HCEC 1CT (cell line): ENCODE data around the gene ACBD6.

ENCODE experiments used
- DNase-seq: peaks from one replicate; pipeline ENCODE4 v3.0.0-alpha.2; 2017

The ACBD6 gene

GRCh38 chr1:180266275-180267210 is 235.8 kb downstream of the ACBD6 start:
- DNase-seq, result no peak

DNA sequence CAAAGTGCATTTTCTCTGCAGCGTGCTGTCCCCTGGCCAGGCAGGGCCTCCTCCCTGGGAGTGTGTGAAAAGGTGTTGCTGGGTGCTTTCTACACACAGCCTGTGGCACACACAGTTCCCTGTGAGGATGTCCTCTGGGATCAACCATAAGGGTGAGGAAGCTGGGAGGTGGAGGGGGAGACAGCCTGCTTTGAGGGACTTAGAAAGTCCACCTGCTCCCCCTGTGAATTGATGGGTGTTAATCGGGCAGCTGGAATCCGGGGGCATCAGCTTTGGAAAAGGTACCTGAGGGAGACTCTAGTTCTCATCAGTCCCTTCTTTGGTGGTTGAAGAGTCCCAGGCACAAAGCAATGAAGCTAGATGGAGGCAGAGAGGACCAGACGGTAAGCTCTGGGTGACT is 236.5 kb downstream of the ACBD6 start:
- no peak for DNase-seq

DNA sequence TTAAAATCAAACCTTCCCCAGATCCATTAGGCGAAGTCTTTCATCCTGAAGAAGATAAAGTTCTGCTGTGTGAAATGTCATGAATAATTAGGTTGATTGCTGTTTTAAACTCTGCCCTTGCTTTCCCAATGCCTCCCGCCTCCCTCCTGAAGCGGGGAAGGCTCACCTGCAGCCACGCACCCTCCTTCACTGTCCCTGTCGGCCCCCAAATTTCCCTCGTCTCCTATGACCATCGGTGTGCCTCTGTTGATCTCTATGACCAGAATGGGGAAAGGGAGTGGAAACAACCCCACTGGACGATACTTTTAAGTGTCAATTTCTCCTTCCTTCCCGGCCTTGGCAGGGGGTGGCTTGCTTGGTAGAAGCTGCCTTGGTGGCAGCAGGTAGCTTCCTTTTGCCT is 237.2 kb downstream of the ACBD6 start:
- no peak for DNase-seq

DNA sequence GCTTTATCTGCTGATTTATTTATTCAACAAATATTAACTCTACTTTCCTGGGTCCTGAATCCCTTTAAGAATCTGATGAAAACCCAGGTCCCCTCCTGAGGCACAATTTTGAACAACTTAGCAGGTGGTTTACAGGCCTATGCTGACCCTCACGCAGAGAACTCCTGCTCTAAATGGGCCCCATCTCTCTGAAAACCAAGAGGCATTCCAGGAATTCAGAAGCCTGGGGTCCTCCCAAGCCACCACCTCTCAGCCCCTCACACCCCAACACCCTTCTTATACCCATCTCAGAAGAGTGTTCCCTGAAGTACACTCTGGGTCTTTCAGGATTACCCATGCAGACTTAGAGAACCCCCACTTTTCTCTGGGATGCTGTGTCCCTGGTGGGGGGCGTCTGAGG is 237.8 kb downstream of the ACBD6 start:
- DNase-seq, result no peak

DNA sequence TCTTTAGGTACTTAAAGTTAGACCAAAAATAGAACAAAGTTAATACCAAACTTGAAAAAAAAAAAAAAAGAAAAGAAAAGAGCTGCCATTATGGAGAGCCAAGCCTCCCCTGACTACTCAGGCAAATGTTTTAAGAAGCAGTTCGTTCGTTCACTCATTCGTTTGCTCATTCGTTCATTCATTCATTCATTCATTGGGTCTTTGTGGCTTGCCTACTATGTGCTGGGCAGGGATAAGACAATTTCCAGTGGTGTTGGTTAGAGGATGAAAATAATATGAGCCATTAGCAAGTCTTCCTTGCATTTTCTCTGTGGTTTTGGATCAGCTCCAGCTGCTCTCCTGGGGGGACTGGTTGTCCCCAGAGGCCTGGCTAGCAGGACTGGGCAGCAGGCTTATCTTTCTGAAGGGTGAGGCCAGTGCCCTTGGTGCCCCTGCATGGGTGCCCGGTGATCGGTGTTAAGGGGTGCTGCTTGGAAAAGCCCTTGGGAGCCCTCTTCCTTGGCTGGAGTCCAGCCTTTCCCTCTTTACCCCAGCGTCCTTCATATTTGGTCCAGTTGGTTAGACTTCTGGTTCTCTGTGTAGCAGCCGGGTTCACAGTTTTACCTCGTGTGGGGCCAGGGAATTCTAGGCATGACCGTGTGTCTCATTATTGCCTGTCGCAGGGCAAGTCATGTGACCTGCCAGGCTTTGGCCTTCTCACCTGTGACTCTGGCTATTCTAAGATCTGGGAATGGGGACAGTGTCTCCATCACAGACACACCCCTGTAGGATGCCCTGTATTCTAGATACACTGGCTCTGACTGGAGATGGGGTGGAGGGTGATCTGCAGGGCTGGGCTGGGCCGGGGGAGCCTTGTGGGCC is 239.5 kb downstream of the ACBD6 start:
- no peak for DNase-seq

- no peak for DNase-seq
Observed at GRCh38 chr1:180261524-180262155, 240.7 kb downstream of the ACBD6 start.

DNA sequence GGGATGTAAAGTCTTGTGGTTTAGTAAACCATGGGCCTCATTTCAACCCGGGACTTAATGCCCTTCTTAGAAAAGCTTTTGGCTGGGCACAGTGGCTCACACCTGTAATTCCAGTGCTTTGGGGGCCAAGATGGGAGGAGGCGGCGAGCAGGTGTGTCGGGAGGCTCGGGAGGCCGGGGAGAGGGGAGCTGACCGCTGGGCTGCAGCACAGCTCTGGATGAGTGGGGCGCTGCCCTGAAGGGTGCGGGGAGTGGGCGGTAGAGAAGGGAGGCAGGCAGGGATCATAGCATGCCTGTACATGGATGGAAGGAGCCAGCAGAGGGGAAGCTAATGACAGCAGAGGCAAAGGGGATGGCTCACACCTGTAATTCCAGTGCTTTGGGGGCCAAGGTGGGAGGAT is 241.3 kb downstream of the ACBD6 start:
- DNase-seq, result no peak

DNA sequence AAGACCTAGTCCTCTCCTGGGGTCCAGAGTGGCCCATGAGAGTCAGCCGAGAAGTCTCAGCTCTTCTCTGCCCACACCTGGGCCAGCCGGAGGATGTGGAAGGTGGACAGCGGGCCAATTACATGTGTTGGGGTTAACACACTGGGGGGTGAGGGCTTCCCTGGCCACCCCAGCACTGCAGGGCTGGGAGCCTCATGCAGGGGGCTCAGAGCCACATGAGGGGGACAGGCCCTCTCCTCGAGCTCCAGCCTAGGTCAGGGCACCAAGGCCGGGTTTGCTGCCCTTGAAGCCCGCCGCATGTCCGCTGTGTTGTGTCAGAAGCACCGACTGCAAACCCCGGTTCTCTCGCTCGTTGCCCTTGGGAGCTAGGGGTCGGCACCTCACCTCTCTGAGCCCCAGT is 241.8 kb downstream of the ACBD6 start:
- no peak for DNase-seq

DNA sequence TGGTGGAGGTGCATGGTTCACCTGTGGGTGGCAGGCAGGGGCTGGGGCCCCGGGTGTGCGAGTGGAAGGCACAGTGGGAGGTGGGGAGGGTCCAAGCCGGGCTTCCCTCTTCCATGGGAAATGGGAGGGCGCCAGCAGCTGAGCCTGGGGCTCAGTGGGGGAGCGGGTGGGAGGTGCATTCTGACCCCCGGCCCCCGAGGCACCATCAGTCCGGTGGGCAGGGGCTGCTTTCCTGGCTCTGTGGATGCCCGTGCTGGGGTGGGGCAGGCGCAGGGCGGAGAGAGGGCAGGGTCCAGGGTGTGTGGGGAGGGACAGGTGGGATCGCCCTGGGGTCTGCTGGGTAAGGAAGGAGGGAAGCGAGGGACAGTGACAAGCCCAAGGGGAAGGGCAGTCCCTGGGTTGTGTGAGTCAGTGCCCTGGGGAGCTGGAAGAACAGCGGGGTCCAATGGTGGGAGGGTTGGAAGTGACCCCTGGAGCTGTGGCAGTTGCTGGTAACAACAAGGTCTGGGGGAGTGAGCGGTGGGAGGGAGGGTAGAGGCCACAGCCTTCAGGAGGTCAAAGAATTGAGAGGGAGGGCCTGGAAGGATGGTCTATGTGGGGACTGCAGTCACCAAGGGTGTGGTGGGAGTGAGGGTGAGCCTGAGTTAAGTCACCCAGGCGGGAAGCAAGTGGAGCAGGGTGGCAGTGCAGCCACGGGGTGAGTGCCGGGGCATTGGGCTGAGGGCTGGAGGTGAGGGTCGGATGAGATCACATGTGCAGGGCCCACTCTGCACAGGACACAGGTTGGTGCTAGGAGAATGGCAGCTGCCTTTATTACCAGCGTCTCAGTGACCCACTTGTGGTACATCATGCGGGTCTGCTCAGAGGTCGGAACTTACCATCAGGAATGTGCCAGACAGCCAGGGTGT is 242.7 kb downstream of the ACBD6 start:
- DNase-seq, result no peak

DNA sequence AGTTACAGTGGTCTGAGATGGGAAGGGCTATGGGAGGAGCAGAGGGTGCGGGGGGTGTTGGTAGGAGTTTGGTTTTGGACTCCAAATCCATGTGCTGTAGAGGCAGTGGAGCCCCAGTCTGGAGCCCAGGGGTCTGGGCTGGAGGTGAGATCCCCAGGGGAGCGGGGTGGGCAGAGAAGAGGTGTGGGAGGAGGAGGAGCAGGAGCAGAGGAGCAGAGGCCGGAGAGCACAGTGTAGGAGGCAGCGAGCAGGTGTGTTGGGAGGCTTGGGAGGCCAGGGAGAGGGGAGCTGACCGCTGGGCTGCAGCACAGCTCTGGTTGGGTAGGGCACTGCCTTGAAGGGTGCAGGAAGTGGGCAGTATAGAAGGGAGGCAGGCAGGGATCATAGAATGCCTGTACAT is 243.4 kb downstream of the ACBD6 start:
- no peak for DNase-seq

- DNase-seq, result no peak
Observed at GRCh38 chr1:180258290-180258689, 244.1 kb downstream of the ACBD6 start.

- no peak for DNase-seq
Observed at GRCh38 chr1:180257486-180257885, 244.9 kb downstream of the ACBD6 start.

DNA sequence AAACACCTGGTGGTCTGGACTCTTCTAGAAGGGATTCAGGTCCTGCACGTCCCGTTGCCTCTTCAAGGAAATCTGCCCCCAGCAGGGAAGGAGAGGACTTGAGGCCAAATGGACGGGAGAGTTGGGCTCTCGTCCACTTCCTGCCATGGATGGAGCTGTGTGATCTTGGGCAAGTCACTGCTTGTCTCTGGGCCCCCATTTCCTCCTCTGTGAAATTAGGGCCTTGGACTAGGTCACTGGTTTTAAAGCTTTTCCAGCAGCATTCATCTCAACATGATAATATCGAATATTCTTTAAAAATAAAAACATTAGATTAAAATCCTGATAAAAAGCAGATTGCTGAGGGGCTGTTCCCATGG is 245.4 kb downstream of the ACBD6 start:
- DNase-seq, result no peak

GRCh38 chr1:180256341-180257027 is 245.9 kb downstream of the ACBD6 start:
- no peak for DNase-seq

DNA sequence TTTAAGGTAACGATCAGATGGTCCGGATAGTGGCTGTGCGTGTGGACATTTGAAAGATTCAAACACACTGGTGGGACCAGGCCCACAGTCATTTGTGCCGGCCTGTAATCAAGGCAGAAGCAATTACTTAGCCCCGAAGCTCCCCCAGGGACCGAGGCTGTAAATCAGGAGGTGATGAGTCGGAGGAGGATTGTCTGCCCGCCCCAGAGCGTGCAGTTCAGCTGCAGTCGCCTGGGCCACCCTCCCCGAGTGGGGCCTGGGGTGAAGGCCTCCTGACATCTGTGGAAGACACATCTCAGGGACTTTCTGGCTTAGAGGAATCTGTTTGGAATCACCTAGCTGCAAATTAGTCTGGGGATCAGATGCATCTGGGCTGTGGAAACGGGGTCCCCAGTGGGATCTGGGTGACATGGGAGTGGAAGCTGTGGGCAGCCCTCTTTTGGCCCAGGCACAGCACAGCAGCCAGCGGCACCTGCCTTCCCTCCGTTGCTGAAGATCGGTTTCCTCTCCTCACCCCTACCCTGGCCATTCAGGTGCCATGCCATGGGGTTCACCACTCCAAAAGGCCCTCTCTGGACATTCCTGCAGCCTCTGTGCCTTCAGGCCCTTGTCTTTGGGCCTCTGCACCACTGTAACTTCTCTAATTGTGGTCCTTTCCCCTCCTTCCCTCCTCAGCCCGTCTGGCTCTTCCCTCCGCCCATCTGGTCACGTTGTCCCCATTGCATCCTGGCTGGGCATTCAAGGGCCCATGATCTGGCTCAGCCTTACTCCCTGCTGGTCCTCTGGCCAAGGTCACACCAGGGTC is 246.6 kb downstream of the ACBD6 start:
- no peak for DNase-seq

DNA sequence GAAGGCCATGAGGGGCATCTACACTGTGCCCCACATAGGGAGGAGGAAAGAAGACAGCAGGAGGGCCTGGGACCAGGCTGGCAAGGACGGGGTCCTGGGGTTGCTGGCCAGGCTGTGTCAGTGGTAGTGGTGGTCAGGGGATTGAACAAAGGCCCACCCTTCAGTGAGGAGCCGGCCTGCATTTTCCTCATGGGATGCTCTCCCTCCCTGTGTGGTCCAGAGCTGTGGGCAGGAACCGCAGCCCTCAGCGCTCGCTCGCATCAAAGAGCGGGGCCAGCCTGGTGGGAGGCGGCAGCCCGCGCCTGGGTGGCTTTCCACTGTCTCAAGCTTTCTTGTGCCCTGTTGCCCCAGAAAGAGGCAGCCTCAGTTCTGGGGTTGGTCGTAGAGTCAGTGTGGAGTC is 247.5 kb downstream of the ACBD6 start:
- DNase-seq, result no peak

GRCh38 chr1:180254496-180254819 is 247.9 kb downstream of the ACBD6 start:
- DNase-seq, result no peak

GRCh38 chr1:180253585-180254495 is 248.5 kb downstream of the ACBD6 start:
- no peak for DNase-seq

DNA sequence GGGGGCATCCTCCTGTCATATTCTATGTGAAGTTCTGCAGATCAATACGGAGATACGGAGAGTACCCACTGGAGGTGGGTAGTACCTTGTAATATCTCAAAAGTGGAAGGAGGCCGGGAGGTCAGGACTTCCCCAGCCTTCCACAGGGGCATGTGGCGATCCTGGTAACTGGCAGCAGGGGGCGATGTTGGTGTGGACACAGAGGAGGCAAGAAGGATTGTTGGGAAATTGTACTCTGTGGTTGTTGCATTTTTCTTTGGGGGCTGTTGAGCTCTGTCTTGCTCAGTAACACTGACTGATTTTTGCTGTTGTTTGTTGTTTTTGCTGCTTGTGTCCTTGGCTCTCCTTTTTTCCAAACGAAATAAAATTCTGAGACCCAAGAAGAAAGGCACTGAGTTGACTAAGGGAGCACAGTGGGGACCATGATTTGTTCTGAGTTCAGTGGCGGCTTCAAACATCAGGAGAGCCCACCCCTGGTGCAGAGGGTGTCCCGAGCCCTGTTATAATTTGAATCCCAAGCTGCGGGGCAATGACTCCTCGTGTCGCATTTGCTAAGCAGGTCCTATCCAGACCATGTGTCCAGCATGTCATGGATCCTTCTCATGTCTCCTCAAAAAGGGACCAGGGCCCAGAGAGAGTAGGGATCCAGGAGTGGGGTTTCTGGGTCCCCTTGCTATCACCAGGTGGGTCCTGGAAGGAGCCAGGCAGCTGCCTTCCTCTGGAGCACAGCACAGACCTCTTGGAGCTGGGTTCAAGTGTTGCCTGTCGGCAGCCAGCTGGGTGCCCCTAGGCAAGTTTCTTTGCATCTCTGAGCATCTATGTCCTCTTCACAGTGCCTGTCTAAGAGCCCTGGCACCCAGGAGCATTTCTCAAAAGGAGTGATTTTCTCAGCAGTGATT is 249.5 kb downstream of the ACBD6 start:
- peak; percentile 47 for DNase-seq
